ENCODE data around the gene TGM5.

TGM5 gene

GRCh38 chr15:43266386-43266785, 342 bp downstream of the TGM5 start:
- Histone ChIP-seq H3K4me1 (no peaks in the 10 kb centered on the region), H3K27me3 (peaks cover 13% of the 10 kb centered on the region; the same call in 1 of the 2 replicates), H3K36me3 (no peaks in the 10 kb centered on the region), H3K9me3 (no peaks in the 10 kb centered on the region), H3K4me3 (ENCODE audit: low read depth, low read length) (no peak overlapping the region)
- no peak for DNase-seq
- no peak for TF ChIP-seq CTCF (IDR thresholded peaks at IDR 0.05; ENCODE audit: low read depth, low read length)

- Histone ChIP-seq H3K4me1 (no peaks in the 10 kb centered on the region), H3K9me3 (no peaks in the 10 kb centered on the region), H3K36me3 (no peaks in the 10 kb centered on the region), H3K4me3 (ENCODE audit: low read depth, low read length) (no peak overlapping the region), H3K27me3 (peaks cover 13% of the 10 kb centered on the region; the same call in 1 of the 2 replicates)
- no peak for DNase-seq
- TF ChIP-seq CTCF (IDR thresholded peaks at IDR 0.05; ENCODE audit: low read depth, low read length), result no peak
Observed at GRCh38 chr15:43260011-43260615, 6.6 kb downstream of the TGM5 start.

GRCh38 chr15:43258781-43259180, 7.9 kb downstream of the TGM5 start:
- DNase-seq, result no peak

GRCh38 chr15:43256341-43256740, 10.4 kb downstream of the TGM5 start:
- no peaks in the 10 kb centered on the region for H3K4me1 ChIP-seq
- H3K4me3 ChIP-seq (ENCODE audit: low read depth, low read length), result no peak overlapping the region
- H3K36me3 ChIP-seq, result no peaks in the 10 kb centered on the region
- no peaks in the 10 kb centered on the region for H3K9me3 ChIP-seq
- DNase-seq, result no peak
- no peaks in the 10 kb centered on the region; the same call in 1 of the 2 replicates for H3K27me3 ChIP-seq
- no peak for TF ChIP-seq CTCF (IDR thresholded peaks at IDR 0.05; ENCODE audit: low read depth, low read length)

More at GRCh38 chr15:43258781-43259180, 7.9 kb downstream of the TGM5 start:
- Histone ChIP-seq H3K4me1 (no peaks in the 10 kb centered on the region), H3K27me3 (peaks cover 6% of the 10 kb centered on the region; the same call in 1 of the 2 replicates), H3K9me3 (no peaks in the 10 kb centered on the region), H3K36me3 (no peaks in the 10 kb centered on the region), H3K4me3 (ENCODE audit: low read depth, low read length) (no peak overlapping the region)
- no peak for TF ChIP-seq CTCF (IDR thresholded peaks at IDR 0.05; ENCODE audit: low read depth, low read length)

GRCh38 chr15:43255376-43255775, 11.4 kb downstream of the TGM5 start:
- no peak overlapping the region for H3K4me3 ChIP-seq (ENCODE audit: low read depth, low read length)
- no peaks in the 10 kb centered on the region for H3K36me3 ChIP-seq
- H3K4me1 ChIP-seq, result no peaks in the 10 kb centered on the region
- no peak for TF ChIP-seq CTCF (IDR thresholded peaks at IDR 0.05; ENCODE audit: low read depth, low read length)
- no peak for DNase-seq
- H3K27me3 ChIP-seq, result no peaks in the 10 kb centered on the region; the same call in 1 of the 2 replicates
- H3K9me3 ChIP-seq, result no peaks in the 10 kb centered on the region

Measured in BE2C (cell line).